Stimulated activated CD8-positive, alpha-beta memory T cell treated with anti-CD3 and anti-CD28 coated beads, Interleukin-4, amount 100 ng/mL, for 48 hours (primary cell): ENCODE data around the gene NDUFA13.

Experiments
- DNase-seq: peaks from one replicate; pipeline ENCODE4 v3.0.0-alpha.2; 2020

The NDUFA13 gene

DNA sequence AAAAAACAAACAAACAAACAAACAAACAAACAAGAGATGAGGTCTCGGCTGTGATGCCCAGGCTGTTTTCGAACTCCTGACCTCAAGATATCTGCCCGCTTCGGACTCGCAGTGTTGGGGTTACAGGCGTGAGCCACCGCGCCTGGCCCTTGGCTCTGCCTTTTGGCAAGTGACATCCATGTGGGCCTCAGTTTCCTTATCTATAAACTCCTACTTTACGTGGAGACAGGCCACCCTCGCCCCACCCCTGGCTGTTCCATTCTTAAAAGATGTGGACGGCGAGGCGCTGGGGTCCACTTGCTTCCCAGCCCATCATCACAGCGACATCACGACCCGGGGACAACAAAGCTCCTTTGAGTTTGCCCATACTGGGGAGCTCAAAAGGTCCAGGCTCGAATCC is 2.3 kb upstream of the NDUFA13 start:
- no peak for DNase-seq

DNA sequence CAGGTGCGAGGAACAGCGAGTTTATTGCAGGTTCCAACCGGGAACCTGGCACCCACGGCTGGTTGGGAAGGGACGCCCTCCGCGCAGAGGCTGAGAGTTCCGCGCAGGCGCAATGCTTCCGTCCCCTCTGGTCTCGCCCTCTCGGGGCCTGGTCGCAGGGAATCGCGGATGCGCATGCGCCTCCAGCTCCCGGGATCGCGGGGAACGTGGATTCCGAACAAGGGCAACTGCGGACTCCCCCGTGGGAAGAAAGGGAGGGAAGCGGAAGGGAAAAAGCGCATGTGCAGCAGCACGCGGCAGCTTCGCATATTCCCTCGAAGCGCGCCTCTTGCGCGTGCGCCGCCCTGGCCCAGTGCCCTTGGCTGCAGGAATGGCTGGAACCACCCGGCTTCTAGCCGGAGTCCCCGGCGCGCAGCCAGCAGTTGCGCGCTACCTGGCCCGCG is 1.8 kb upstream of the NDUFA13 start:
- DNase-seq: peak; percentile 41

GRCh38 chr19:19514881-19515641 is 964 bp upstream of the NDUFA13 start, which contains the start of gene TSSK6:
TSSK6 (minus strand) TSS chr19:19515548; CDS start chr19:19515427, 121 bp downstream.
- DNase-seq: no peak

GRCh38 chr19:19517235-19517619 is 1.2 kb downstream of the NDUFA13 start:
- no peak for DNase-seq

GRCh38 chr19:19520989-19521388 is 5.0 kb downstream of the NDUFA13 start:
- DNase-seq: no peak

DNA sequence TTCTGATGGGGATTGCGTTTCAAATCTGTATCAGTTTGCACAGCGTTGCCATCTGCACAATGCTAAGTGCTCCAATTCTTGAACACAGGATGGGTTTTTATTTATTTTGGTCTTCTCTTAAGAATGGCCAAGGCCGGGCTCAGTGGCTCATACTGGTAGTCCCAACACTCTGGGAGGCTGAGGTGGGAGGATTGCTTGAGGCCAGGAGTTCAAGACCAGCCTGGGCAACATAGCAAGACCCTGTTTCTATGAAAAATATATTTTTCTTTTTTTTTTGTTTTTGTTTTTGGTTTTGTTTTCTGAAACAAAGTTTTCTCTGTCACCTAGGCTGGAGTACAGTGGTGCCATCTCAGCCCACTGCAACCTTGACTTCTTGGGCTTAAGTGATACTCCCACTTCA is 7.2 kb downstream of the NDUFA13 start:
- DNase-seq: no peak

GRCh38 chr19:19524053-19524452 is 8.0 kb downstream of the NDUFA13 start:
- DNase-seq: no peak

- no peak for DNase-seq
These were observed 9.8 kb downstream of the NDUFA13 start for GRCh38 chr19:19525611-19526380.

DNA sequence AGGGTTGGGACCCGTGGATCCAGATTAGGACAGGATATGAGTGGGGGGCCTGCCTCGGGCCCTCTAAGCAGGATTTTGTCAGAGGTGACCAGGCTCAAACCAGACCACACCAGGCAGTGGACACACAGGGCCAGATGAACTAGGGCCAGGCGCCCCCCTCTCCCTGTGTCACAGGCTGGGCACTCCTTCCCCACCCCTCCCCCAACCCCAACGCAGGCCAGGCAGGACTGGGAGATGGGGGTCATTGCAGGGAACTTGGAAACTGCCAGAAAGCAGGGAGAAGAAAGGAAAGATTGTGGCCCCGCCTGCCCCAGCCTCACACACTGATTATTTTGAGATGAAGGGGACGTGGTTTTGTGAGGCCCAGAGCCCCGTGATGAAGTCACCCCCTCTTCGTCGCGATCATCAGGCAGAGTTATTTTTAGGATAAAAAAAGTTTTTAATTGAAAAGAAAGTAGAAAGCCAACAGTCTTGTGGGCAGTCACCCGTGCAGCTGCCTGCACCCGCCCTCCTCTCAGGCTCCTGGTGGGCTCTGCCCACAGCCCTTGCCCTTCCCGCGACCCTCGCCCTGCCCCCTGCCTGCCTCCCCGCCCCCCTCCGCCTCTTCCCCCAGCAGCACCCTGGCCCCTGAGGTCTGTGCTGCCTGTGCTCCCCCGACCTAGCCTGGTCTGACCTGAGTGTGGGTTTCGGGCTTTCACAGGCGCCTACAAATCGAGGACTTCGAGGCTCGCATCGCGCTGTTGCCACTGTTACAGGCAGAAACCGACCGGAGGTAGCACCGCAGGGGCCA is 10.8 kb downstream of the NDUFA13 start:
- no peak for DNase-seq

DNA sequence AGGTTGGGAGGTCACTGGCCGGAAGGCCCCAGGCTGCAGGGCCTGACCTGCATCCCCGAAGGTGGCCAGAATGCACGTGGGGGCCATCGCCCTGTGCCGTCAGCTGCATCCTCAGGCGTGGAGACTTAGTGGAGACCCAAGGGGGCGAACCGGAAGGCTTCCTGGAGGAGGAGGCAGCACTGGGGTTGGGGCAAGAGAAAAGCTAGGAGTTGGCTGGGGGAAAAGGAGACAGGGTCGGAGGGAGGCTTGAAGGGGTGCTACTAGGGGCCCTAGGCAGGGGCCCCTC is 11.3 kb downstream of the NDUFA13 start:
- DNase-seq: no peak

- DNase-seq: no peak
These were observed 11.9 kb downstream of the NDUFA13 start for GRCh38 chr19:19527674-19528625.

- no peak for DNase-seq
These were observed 12.9 kb downstream of the NDUFA13 start, which contains the start of gene YJEFN3 for GRCh38 chr19:19528721-19529490. YJEFN3 (plus strand) TSS chr19:19528911; CDS start chr19:19528933, 22 bp downstream.

DNA sequence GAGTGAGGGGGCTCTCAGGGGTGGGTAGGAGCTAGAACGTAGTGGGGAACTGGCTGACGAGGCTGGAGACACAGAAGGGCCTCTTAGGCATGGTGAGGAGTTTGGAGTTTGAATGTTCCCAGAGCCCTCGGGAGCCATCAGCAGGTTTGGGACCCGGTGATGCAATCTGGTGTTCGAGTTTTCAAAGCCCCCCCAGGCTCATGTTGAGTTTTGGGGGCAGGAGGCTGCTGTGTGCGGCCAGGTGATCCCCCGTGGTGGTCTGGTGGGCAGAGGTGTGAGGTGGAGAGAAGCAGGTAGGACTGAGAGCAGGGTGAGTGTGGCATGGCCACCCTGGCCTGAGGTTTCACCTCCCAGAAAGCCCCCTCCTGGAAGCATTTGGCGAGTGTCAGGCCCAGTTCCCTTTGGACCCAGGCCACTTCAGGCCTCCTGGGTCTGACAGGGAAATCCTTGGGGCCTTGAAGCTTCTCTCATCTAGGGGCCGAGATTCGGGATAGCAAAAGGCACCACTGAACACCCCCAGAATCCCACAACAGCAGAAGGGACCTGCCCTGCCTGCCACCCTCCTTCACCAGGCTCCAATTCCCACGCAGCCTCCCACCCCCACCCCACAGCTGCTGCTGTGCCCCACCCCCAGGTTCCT is 13.9 kb downstream of the NDUFA13 start:
- DNase-seq: no peak

DNA sequence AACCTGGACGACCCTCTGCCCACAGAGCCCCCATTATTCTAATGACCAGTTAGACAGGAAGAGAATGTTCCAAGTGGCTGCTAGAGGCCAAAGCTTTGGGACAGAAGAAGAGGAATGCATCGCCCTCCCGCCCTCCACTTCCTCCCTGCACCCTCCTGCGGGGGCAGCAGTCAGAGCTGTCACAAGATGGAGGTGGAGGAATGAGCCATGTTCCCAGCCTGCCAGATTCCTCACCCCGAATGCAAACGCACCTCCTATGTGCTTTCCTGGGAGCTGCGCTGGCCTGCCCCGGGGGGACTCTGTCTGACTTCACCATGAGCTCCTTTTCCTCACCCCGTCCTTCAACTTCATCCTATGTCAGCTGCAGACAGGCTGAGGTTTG is 14.4 kb downstream of the NDUFA13 start:
- DNase-seq: no peak

- DNase-seq: no peak
These were observed 14.9 kb downstream of the NDUFA13 start for GRCh38 chr19:19530889-19531288.

- DNase-seq: peak; percentile 94
These were observed 16.2 kb downstream of the NDUFA13 start for GRCh38 chr19:19531951-19532805.

DNA sequence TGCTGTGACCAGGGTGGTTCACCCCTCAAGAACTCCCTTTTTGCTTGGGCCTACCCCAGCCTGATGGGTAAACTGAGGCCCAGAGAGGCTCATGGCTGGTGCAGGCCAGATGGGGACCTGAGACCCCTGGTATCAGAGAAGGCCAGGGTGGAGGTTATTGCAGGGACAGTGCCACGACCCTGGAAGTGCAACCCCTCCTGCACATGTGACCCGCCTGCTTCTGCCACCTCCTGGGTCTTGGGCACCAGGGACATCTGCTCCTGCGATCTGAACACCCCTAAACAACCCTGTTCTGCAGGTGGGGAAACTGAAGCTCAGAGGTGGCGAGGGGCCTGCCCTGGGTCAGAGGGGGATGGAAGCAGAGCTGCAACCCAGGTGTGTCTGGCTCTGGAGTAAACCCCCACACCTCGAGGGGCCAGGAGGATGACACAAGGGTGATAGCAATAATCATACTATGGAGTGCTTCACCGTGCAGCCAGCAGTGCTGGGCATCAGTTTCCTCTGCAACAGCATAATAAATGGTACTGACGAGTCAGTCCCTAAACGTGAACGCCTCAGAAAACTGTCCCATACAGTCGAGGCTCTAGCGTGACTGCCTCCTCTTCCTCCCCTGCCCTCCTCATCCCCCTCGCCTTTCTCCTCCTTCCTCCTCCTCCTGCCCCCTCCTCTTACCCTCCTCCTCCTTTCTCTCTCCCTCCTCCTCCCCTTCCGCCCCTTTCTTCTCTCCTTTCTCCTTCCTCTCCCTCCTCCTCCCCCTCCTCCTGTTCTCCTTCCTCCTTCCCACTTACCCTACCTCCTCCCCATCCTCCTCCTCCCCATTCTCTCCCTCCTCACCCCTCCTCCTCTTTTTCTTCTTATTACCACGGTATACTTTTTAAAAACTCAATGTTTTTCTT is 17.0 kb downstream of the NDUFA13 start:
- no peak for DNase-seq

DNA sequence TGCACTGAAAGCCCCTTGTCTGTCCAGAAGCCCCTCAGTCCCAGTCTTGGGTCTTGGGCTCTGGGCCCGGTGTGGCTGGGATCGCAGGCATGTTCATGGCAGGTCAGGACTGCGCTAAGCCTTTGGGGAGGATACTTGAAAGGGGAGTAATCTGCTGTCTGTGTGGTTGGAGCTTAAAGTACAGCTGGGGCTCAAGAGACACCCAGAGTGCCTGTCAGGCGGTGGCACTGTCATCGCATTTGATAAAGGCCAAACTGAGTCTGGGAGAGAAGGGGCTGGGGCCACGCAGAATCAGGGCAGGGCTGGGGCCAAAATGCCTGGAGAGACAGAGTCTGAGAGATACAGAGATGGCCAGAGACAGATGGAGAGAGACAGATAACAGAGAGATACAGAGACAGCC is 17.8 kb downstream of the NDUFA13 start:
- no peak for DNase-seq
